Epithelial cell of proximal tubule (primary cell): ENCODE data around the gene ZBED4. TPM values are rescaled to one million over a fixed set of nuclear protein-coding genes. Genes with fewer than 3 reads are reported as not detected.

Experiments used
- DNase-seq: peaks from one replicate; pipeline ENCODE4 v3.0.0-alpha.2; 2011; ENCODE audit warnings: low read depth
- H3K4me3 ChIP-seq: 2 replicates; pipeline ENCODE4 v1.5.1; 2011; ENCODE audit warnings: low read depth, mild to moderate bottlenecking, low read length
- total RNA-seq: library from RNA; depleted of rRNA; stranded (reverse); fragments of >200 nt; gene quantifications from 2 replicates; pipeline ENCODE4 v1.2.3, GENCODE V29; 2015
- TF ChIP-seq, protein P1 (sequence below): conservative IDR thresholded peaks from 2 replicates; pipeline ENCODE4 v1.5.1; 2012; ENCODE audit warnings: low read depth, mild to moderate bottlenecking, low read length

ZBED4 gene, protein sequence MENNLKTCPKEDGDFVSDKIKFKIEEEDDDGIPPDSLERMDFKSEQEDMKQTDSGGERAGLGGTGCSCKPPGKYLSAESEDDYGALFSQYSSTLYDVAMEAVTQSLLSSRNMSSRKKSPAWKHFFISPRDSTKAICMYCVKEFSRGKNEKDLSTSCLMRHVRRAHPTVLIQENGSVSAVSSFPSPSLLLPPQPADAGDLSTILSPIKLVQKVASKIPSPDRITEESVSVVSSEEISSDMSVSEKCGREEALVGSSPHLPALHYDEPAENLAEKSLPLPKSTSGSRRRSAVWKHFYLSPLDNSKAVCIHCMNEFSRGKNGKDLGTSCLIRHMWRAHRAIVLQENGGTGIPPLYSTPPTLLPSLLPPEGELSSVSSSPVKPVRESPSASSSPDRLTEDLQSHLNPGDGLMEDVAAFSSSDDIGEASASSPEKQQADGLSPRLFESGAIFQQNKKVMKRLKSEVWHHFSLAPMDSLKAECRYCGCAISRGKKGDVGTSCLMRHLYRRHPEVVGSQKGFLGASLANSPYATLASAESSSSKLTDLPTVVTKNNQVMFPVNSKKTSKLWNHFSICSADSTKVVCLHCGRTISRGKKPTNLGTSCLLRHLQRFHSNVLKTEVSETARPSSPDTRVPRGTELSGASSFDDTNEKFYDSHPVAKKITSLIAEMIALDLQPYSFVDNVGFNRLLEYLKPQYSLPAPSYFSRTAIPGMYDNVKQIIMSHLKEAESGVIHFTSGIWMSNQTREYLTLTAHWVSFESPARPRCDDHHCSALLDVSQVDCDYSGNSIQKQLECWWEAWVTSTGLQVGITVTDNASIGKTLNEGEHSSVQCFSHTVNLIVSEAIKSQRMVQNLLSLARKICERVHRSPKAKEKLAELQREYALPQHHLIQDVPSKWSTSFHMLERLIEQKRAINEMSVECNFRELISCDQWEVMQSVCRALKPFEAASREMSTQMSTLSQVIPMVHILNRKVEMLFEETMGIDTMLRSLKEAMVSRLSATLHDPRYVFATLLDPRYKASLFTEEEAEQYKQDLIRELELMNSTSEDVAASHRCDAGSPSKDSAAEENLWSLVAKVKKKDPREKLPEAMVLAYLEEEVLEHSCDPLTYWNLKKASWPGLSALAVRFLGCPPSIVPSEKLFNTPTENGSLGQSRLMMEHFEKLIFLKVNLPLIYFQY
- total RNA-seq: 14.5 and 15.4 TPM in 2 replicates

DNA sequence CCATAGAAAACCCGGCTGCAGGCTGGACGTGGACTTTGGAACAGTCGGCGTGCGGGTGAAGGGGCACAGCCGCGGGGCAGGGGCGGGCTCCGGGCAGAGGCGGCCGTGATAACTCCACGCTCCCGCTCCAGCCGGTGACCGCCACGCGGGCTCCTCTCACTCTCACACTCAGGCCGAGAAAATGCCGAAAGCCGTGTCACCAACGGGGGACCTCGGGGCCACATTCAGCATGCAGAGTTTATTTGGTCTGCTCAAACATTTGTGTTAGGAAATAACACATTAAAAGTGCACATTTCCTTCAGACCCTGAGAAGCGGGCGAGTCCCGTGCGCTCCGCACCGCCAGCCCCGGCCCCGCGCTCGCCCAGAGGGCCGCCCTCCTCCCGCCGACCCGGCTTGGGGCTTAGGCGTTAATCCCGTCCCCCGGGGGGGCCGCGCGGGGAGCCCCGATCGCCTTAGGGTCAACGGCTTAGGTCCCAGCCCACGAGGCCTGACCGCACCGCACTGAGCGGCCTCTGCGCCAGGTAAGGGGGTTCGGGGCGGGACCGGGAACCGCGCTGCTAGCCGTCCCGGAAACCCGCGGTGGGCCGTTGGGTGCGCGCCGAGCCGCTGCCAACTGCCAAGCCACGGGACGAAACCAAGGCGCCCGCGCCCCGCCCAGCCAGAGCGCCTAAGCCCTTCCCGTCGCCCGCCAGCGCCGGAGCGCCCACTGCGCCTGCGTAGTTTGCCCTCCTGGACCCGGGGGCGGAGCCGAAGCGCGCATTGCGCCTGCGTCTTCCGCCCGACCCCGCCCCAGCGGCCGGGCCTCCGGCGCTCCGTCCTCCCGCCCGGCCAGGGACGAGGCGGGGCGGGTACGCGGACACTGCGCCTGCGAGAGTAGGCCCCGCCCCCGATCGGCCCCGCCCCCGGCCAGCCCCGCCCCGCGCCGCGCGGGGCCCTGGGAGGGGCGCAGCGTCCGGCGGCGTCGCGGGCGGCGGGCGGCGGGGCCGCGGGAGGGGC lies at the start of gene ZBED4:
Gene ZBED4 (plus strand): TSS at position 947 of the 997 bp plus-strand sequence. CDS start 29,819 bp downstream, outside the sequence.
- TF ChIP-seq, protein P1, sequence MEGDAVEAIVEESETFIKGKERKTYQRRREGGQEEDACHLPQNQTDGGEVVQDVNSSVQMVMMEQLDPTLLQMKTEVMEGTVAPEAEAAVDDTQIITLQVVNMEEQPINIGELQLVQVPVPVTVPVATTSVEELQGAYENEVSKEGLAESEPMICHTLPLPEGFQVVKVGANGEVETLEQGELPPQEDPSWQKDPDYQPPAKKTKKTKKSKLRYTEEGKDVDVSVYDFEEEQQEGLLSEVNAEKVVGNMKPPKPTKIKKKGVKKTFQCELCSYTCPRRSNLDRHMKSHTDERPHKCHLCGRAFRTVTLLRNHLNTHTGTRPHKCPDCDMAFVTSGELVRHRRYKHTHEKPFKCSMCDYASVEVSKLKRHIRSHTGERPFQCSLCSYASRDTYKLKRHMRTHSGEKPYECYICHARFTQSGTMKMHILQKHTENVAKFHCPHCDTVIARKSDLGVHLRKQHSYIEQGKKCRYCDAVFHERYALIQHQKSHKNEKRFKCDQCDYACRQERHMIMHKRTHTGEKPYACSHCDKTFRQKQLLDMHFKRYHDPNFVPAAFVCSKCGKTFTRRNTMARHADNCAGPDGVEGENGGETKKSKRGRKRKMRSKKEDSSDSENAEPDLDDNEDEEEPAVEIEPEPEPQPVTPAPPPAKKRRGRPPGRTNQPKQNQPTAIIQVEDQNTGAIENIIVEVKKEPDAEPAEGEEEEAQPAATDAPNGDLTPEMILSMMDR: no peak
- DNase-seq: no peak
- H3K4me3 ChIP-seq: peak within 1 kb of the TSS; percentile 87

DNA sequence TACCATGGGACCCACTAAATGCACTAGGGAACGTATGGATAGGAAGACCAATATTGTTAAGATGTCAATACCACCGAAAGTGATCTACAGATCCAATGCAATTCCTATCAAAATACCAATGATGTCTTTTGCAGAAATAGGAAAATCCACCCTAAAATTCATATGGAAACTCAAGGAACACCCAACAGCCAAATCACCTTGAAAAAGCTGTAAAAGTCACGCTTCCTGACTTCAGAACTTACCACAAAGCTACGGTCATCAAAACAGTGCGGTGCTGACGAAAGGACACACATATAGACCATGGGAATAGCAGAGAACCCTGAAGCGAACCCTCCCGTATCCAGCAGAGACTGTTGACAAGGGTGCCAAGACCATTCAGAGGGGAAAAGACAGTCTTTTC lies 46.5 kb upstream of the ZBED4 start:
- H3K4me3 ChIP-seq: no peak overlapping the region
- DNase-seq: no peak
- TF ChIP-seq, protein P1: no peak

DNA sequence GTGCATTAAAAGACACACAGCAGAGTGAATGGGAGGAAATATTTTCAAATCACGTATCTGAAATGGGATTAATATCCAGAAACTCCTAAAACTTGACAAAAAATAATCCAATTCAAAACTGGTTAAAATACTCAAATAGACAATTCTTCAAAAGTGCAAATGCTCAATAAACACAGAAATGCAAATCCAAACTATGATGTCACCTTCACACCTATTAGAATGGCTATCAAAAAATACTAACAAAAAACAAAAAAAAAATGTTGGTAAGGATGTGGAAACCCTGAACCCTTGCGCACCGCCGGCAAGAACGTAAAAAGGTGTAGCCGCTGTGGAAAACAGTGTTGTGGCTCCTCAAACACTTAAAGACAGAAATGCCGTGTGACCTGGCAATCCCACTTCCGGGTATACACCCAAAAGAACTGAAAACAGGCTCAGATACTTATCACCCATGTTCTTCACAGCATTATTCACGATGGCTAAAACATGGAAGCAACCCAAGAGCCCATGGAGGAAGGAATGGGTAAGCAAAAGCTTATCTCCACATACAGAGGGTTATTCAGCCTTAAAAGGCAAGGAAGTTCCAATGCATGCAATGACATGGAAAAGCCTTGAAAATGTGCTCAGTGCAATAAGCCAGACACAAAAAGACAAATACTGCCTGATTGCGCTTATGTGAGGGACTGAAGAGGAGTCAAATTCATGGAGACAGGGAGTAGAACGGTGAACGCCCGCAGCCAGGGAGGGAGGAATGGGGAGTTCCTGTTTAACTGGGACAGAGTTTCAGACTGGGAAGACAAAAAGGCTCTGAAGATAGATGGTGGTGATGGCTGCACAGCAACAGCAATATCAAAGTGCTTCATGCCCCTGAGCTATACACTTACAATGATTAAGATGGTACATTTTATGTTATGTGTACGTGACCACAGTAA lies 45.6 kb upstream of the ZBED4 start:
- no peak overlapping the region for H3K4me3 ChIP-seq
- no peak for DNase-seq
- TF ChIP-seq, protein P1: no peak

DNA sequence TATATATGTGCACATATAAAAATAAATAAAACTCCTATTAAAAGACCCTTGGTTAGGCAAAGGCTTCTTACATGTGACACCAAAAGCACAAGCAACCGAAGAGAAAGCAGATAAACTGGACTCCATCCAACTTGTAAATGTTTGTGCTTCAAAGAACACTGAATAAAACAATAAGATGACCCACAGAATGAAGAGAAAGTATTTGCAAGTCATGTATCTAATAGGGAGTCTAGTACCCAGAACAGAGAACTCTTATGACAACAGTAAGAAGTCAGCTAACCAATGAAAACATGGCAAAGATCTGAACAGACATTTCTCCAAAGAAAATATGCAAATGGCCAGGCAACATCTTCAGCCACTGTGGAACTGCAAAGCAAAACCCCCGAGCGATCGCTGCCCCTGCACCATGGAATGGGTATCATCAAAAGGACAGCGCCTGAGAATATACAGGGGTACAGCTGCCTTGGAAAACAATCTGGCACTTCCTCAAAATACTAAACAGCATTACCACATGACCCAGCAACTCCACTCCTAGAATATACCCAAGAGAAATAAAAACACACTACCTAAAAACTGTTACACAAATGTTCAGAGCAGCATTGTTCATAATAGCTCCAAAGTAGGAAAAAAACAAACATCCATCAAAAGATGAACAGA lies 43.2 kb upstream of the ZBED4 start:
- TF ChIP-seq, protein P1: no peak
- H3K4me3 ChIP-seq: no peak overlapping the region
- DNase-seq: no peak

- no peak overlapping the region for H3K4me3 ChIP-seq
- no peak for DNase-seq
- TF ChIP-seq, protein P1: no peak
Measured at GRCh38 chr22:49811020-49811791, 42.4 kb upstream of the ZBED4 start.
